ENCODE results near the gene ATM.
"Not testable (repeated sequence)": the region's sequence is repeated elsewhere in the genome, so short reads cannot be mapped to it uniquely, and the experiment has no call there.

ATM gene

DNA sequence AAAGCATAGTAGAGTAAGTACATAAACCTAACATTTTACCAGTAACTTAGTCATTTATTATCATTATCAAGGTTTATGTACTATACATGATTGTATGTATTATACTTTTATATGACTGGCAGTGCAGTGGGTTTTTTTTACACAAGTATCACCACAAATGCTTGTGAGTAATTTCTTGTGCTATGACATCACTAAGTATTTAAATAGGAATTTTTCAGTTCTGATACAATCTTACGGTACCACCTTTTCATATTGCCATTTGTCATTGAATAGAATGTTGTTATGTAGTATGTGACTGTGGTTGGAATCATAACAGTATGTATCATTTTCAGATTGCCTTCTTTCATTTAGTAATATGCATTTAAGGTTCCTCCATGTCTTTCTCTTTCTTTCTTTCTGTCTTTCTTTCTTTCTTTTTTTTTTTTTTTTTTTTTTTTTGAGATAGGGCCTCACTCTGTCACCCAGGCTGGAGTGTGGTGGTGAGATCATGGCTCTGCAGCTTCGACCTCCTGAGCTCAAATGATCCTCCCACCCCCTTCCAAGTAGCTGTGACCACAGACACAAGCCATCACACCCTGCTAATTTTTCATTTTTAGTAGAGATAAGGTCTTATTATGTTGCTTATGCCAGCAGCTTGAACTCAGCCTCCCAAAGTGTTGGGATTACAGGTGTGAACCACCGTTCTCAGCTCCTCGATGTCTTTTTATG, 18.6 kb downstream of the ATM start:
- H3K27ac ChIP-seq, result no peak overlapping the region
- TF ChIP-seq, protein P1, sequence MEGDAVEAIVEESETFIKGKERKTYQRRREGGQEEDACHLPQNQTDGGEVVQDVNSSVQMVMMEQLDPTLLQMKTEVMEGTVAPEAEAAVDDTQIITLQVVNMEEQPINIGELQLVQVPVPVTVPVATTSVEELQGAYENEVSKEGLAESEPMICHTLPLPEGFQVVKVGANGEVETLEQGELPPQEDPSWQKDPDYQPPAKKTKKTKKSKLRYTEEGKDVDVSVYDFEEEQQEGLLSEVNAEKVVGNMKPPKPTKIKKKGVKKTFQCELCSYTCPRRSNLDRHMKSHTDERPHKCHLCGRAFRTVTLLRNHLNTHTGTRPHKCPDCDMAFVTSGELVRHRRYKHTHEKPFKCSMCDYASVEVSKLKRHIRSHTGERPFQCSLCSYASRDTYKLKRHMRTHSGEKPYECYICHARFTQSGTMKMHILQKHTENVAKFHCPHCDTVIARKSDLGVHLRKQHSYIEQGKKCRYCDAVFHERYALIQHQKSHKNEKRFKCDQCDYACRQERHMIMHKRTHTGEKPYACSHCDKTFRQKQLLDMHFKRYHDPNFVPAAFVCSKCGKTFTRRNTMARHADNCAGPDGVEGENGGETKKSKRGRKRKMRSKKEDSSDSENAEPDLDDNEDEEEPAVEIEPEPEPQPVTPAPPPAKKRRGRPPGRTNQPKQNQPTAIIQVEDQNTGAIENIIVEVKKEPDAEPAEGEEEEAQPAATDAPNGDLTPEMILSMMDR (IDR thresholded peaks at IDR 0.05), result no peak
- no peak overlapping the region for H3K4me3 ChIP-seq
- DNase-seq (ENCODE audit: low spot score), result no peak

DNA sequence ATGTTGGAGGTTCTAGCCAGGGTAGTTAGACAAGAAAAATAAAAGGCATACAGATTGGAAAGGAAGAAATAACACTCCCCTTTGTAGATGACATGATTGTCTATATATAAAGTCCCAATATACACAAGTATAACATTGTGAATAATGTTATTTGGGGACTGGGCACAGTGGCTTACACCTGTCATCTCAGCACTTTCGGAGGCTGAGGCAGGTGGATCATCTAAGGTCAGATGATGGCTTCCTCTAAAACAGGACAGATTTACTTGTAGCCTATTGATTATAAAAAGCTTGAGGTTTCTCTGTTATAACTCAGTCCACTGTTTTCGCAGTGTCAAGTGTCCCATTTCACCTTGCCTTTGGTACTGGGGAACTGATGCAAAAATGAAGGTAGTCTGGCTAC, 19.6 kb downstream of the ATM start:
- TF ChIP-seq, protein P1 (IDR thresholded peaks at IDR 0.05), result no peak
- no peak overlapping the region for H3K4me3 ChIP-seq
- no peak overlapping the region for H3K27ac ChIP-seq
- DNase-seq (ENCODE audit: low spot score), result no peak

DNA sequence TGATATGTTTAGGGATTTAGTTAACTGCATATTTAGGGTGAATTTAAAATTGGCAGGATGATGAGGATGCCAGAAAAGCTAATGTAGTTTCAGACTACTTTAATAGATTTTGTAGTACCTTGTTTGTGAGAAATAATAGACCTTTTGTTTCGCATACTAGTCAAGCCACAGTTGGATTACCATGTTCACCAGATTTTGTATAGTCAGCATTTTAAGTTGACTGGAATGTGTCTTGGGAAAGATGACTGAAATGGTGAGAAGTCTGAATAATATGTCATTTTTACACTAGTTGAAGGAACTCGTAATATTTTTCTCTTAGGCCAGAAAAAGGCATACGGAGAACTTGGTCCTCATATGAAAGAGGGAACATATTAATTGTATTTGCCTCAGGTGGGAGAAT, 23.4 kb downstream of the ATM start:
- no peak overlapping the region for H3K4me3 ChIP-seq
- TF ChIP-seq, protein P1 (IDR thresholded peaks at IDR 0.05), result no peak
- no peak overlapping the region for H3K27ac ChIP-seq
- DNase-seq (ENCODE audit: low spot score), result no peak

DNA sequence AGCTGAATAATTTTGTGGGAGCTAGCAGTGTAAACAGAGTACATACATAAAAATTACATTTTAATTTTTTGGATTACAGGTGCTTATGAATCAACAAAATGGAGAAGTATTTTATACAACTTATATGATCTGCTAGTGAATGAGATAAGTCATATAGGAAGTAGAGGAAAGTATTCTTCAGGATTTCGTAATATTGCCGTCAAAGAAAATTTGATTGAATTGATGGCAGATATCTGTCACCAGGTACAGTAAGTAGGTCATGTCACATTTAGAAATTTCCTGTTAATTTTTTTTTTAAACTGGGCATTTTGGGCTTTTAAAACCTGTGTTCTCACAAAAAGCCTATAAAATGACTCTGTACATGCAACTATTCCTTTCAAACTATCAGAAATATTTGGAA, 24.0 kb downstream of the ATM start:
- Histone ChIP-seq H3K4me3 (no peak overlapping the region), H3K27ac (no peak overlapping the region)
- TF ChIP-seq, protein P1 (IDR thresholded peaks at IDR 0.05), result no peak
- DNase-seq (ENCODE audit: low spot score), result no peak

DNA sequence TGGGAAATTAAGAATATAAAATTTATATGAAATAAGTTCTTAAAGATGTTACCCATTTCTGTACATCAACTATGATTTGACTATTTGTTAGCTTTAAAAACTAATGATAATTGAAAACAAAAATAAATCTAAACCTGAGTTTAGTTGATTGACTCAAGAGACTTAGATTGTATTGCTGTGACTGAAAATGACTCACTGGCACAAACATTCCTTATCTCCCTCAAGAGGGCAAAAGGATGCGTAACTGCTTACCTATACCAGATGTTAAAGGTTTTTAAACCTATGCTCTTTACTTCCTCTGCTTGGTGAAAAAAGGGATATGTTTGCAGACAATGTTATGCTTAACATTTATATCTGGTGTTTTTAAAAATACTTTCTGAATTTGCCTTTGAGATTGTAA, 30.3 kb downstream of the ATM start:
- no peak for DNase-seq (ENCODE audit: low spot score)
- no peak overlapping the region for H3K4me3 ChIP-seq
- TF ChIP-seq, protein P1 (IDR thresholded peaks at IDR 0.05), result no peak
- no peak overlapping the region for H3K27ac ChIP-seq

DNA sequence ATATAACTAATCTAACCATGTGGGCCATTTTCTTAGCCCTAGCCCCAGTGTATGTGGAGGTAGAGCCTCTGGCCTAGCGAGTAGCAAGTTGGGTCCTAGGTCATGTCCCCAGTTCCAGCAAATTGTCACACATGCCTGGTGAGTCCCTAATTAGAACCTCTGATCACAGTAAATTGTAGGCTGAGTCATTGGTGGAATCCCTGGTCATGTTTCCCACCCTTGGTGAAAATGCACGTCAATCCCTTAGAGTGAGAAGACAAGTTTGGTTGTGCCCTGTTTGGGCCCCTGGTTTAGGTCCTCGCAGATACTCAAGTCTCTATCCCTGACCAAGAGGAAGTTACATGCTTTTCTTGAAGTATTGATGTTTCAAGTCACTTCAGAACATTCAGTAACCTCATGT, 46.7 kb downstream of the ATM start:
- Histone ChIP-seq H3K4me3 (no peak overlapping the region), H3K27ac (no peak overlapping the region)
- DNase-seq (ENCODE audit: low spot score), result no peak
- TF ChIP-seq, protein P1 (IDR thresholded peaks at IDR 0.05), result no peak

DNA sequence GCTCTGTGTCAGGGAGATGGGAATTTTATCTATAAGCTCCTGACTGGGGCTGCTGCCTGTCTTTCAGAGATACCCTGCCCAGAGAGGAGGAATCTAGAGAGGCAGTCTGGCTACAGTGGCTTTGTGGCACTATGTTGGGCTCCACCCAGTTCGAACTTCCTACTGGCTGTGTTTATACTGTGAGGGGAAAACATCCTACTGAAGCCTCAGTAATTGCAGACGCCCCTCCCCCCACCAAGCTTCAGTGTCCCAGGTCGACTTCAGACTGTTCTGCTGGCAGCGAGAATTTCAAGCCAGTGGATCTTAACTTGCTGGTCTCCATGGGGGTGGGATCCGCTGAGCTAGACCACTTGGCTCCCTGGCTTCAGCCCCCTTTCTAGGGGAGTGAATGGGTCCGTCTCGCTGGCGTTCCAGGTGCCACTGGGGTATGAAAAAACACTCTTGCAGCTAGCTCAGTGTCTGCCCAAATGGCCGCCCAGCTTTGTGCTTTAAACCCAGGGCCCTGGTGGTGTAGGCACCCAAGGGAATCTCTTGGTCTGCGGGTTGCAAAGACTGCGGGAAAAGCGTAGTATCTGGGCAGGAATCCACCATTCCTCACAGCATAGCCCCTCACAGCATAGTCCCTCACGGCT, 54.2 kb downstream of the ATM start:
- not testable (repeated sequence) for DNase-seq (ENCODE audit: low spot score); H3K27ac ChIP-seq; H3K4me3 ChIP-seq

Measured in coronary artery (tissue), 2 donors.